ENCODE results near the gene CLCN6. TPM values are rescaled to one million over a fixed set of nuclear protein-coding genes. Genes with fewer than 3 reads are reported as not detected.

The CLCN6 gene
- total and polyA plus RNA-seq, 10 of the 15 experiments (the other 5 are each of a cell fraction or from before 2014, with no cell fraction given) = 2.2 to 20.9 (median 10.2) TPM

DNA sequence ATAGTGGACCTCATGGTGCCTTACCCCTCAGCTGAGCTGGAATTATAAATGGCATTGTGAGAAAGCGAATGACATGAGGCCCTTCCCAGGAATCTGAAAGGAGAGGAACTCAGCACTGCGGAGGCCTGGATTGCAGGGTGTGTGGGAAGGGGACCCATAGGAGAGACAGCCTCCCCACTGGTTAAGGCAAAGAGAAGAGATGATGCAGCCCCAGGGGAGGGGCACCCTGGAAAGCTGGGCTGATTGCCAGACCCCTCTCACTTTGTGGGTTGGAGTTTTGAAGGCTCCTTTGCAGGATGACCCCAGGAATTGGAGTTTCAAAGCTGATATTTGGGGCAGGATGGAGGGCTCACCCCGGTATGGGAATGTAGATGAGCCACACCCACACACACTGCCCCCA, 50.7 kb downstream of the CLCN6 start (continued):
- no peak for TF ChIP-seq ATF2 (IDR thresholded peaks at IDR 0.05; ENCODE audit: low read length)
- TF ChIP-seq ZSCAN29 (IDR thresholded peaks at IDR 0.05) = no peak
- TF ChIP-seq POU2F2 (IDR thresholded peaks at IDR 0.05; ENCODE audit: borderline replicate concordance, low read depth, low read length) = no peak
- no peak for TF ChIP-seq JUNB (IDR thresholded peaks at IDR 0.05)

DNA sequence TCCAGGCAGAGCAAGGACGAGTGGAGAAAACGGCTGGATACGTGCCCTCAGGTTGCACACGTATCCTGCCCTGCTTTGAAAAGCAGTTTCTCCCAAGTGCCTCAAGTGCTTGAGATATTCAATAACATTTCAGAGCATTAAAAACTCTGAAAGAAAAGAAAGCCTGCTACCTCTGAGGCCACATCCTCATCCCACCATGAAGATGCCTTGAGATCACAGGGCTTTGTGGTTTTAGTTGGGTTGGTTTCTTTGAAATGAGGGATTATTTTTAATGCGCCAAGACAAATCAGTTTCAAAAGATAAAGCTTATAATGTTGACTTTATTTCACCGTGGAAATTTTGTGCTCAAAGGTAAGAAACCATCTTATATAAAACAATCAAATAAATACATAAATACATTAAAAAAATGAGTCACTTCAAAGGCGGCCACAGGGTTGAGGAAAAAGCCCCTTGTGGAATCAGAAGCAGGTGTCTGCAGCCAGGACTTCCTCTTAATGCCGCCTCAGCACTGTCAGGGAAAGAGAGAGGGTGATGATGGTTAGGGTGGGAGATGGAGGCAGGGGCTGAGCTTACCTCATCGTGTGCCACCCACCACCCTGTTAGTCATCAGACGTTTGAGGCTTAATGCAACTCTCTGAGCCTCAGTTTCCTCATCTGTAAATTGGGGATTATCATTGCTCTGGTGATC, 51.3 kb downstream of the CLCN6 start:
- H3K27me3 ChIP-seq (replicated peaks in 1 of 2; ENCODE audit: control insufficient read depth in 2 of 2, insufficient read depth in 2 of 2, low read length in 1 of 2) = peaks cover 5 to 12% of the 10 kb centered on the region in 2 experiments; a peak in 3 of 4 replicates
- H3K4me2 ChIP-seq (ENCODE audit: control insufficient read depth, insufficient read depth) = no peak overlapping the region
- H3K36me3 ChIP-seq (ENCODE audit: control insufficient read depth in 2 of 2, insufficient read depth in 2 of 2, low read length in 1 of 2) = no peaks in the 10 kb centered on the region
- no peak overlapping the region for H3K9ac ChIP-seq (ENCODE audit: control insufficient read depth, insufficient read depth, low read length)
- ATAC-seq = no peak; the same call in 2 of the 3 replicates
- H3K27ac ChIP-seq (ENCODE audit: control insufficient read depth, insufficient read depth) = no peak overlapping the region
- no TSS peak for BruUV-seq (replicated peaks)
- no peaks in the 10 kb centered on the region for H3K4me1 ChIP-seq (ENCODE audit: control insufficient read depth, insufficient read depth, low read length)
- in situ Hi-C loops (cut with MboI) (no loop called here), intact Hi-C loops (cut with micrococcal nuclease; ENCODE audit: unreplicated experiment) (no loop called here)
- ChIA-PET RAD21 (ENCODE audit: unreplicated experiment) (interaction anchor here (0.5 kb wide), 1 partner anchor 54 kb away, joined by 3 read pairs; no protein-coding TSS in a partner anchor), SMC1A (ENCODE audit: uncharacterized antibody, unreplicated experiment) (no interaction called here), CTCF (interaction anchor here (0.5 kb wide), 1 partner anchor 136 kb away, joined by 3 read pairs; no protein-coding TSS in a partner anchor), POLR2A (no interaction called here)
- TF ChIP-seq CTCF (IDR thresholded peaks at IDR 0.05 in 2 of 3, conservative IDR thresholded peaks at IDR 0.05 in 1 of 3; ENCODE audit: control insufficient read depth in 2 of 3, extremely low read depth in 1 of 3, insufficient read depth in 1 of 3, low read depth in 3 of 3, low read length in 3 of 3) (no peak), ATF2 (IDR thresholded peaks at IDR 0.05; ENCODE audit: low read length) (no peak), SPI1 (IDR thresholded peaks at IDR 0.05; ENCODE audit: borderline replicate concordance, insufficient read depth, low read depth, low read length) (0 out of 2 replicates have a peak, but pooled peaks have one; percentile 17), MTA3 (IDR thresholded peaks at IDR 0.05; ENCODE audit: borderline replicate concordance, low read length) (no peak), RUNX3 (IDR thresholded peaks at IDR 0.05; ENCODE audit: low read length) (0 out of 2 replicates have a peak, but pooled peaks have one; percentile 14)
- TF ChIP-seq, protein P1, sequence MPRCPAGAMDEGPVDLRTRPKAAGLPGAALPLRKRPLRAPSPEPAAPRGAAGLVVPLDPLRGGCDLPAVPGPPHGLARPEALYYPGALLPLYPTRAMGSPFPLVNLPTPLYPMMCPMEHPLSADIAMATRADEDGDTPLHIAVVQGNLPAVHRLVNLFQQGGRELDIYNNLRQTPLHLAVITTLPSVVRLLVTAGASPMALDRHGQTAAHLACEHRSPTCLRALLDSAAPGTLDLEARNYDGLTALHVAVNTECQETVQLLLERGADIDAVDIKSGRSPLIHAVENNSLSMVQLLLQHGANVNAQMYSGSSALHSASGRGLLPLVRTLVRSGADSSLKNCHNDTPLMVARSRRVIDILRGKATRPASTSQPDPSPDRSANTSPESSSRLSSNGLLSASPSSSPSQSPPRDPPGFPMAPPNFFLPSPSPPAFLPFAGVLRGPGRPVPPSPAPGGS (IDR thresholded peaks at IDR 0.05; ENCODE audit: borderline replicate concordance, insufficient read depth, low read depth, low read length, poor library complexity, severe bottlenecking) = no peak
- no peak for FAIRE-seq
- no peak overlapping the region for H2AFZ ChIP-seq (ENCODE audit: control insufficient read depth, low read depth, low read length)
- WGBS (ENCODE audit: insufficient coverage, insufficient replicate concordance, low lambda C conversion rate, missing lambda C conversion rate) = 4% methylated on average over 10 of the region's 10 CpGs
- no peaks in the 10 kb centered on the region for H3K9me3 ChIP-seq (replicated peaks; ENCODE audit: control insufficient read depth, insufficient read depth, low read length)
- no peaks in the 10 kb centered on the region for H4K20me1 ChIP-seq (ENCODE audit: control insufficient read depth, insufficient read depth)
- H3K79me2 ChIP-seq (ENCODE audit: control insufficient read depth, insufficient read depth, low read length) = no peaks in the 10 kb centered on the region
- H3K4me3 ChIP-seq = no peak overlapping the region
- no peak for DNase-seq (ENCODE audit: low read depth, low spot score)
